Astrocyte (in vitro differentiated cells and primary cell): ENCODE results near the gene PLCG2.

Experiments
- EZH2 ChIP-seq: IDR thresholded peaks from 2 replicates; pipeline ENCODE4 v1.6.1; 2012; ENCODE audit warnings: mild to moderate bottlenecking, low read length, inconsistent platforms; ENCODE audit not compliant: insufficient read depth
- TF ChIP-seq, protein P1 (sequence below): IDR thresholded peaks from 2 replicates; pipeline ENCODE4 v1.5.1; 2011; ENCODE audit warnings: low read depth, mild to moderate bottlenecking, inconsistent platforms, low read length, moderate library complexity; ENCODE audit not compliant: insufficient read depth

- TF ChIP-seq, protein P1, sequence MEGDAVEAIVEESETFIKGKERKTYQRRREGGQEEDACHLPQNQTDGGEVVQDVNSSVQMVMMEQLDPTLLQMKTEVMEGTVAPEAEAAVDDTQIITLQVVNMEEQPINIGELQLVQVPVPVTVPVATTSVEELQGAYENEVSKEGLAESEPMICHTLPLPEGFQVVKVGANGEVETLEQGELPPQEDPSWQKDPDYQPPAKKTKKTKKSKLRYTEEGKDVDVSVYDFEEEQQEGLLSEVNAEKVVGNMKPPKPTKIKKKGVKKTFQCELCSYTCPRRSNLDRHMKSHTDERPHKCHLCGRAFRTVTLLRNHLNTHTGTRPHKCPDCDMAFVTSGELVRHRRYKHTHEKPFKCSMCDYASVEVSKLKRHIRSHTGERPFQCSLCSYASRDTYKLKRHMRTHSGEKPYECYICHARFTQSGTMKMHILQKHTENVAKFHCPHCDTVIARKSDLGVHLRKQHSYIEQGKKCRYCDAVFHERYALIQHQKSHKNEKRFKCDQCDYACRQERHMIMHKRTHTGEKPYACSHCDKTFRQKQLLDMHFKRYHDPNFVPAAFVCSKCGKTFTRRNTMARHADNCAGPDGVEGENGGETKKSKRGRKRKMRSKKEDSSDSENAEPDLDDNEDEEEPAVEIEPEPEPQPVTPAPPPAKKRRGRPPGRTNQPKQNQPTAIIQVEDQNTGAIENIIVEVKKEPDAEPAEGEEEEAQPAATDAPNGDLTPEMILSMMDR = no peak
- peak; percentile 87 for TF ChIP-seq EZH2
These were observed 637 bp downstream of the PLCG2 start for GRCh38 chr16:81779536-81780320.
